Liver (tissue), 9 donors: ENCODE measurements around the gene PLA2G2F. TPM values are rescaled to one million over a fixed set of nuclear protein-coding genes. Genes with fewer than 3 reads are reported as not detected.

Experiments used
- DNase-seq: peaks from one replicate; pipeline ENCODE4 v3.0.0-alpha.2; 2017; ENCODE audit warnings: low spot score
- H3K27ac ChIP-seq, 2 donors: one replicate each; pipeline ENCODE4 v1.7.0; 2013; ENCODE audit warnings: inconsistent platforms in 2 of 2, low read length in 2 of 2, control low read depth in 1 of 2, low read depth in 1 of 2, mild to moderate bottlenecking in 1 of 2
- H3K27me3 ChIP-seq, 4 donors: one replicate each; pipeline versions ENCODE4 v1.6.1 to v1.7.0; 2013; ENCODE audit warnings: low read length in 3 of 4, inconsistent platforms in 1 of 4, mild to moderate bottlenecking in 1 of 4, moderate library complexity in 1 of 4; ENCODE audit not compliant: control insufficient read depth in 4 of 4, insufficient read depth in 4 of 4
- H3K36me3 ChIP-seq, 4 donors: one replicate each; pipeline versions ENCODE4 v1.6.1 to v1.7.0; 2013; ENCODE audit warnings: low read length in 3 of 4, mild to moderate bottlenecking in 3 of 4, low read depth in 1 of 4, moderate library complexity in 1 of 4; ENCODE audit not compliant: control insufficient read depth in 4 of 4, insufficient read depth in 3 of 4
- H3K4me1 ChIP-seq, 4 donors: one replicate each; pipeline versions ENCODE4 v1.6.1 to v1.7.0; 2013; ENCODE audit warnings: low read length in 3 of 4, mild to moderate bottlenecking in 3 of 4, moderate library complexity in 1 of 4; ENCODE audit not compliant: control insufficient read depth in 4 of 4, insufficient read depth in 4 of 4
- H3K4me3 ChIP-seq, 3 donors: one replicate each; pipeline versions ENCODE4 v1.6.1 to v1.7.0; 2013; ENCODE audit warnings: low read length in 3 of 3, control low read depth in 1 of 3, low read depth in 1 of 3, mild to moderate bottlenecking in 1 of 3
- H3K9ac ChIP-seq, 2 donors: one replicate each; pipeline ENCODE4 v1.7.0; 2013; ENCODE audit warnings: low read length in 2 of 2, mild to moderate bottlenecking in 2 of 2, moderate library complexity in 2 of 2, control low read depth in 1 of 2, low read depth in 1 of 2
- H3K9me3 ChIP-seq, 4 donors: one replicate each; pipeline versions ENCODE4 v1.6.1 to v1.7.0; 2013; ENCODE audit warnings: low read length in 3 of 4; ENCODE audit not compliant: control insufficient read depth in 4 of 4
- ATF3 ChIP-seq: IDR thresholded peaks from 2 replicates; pipeline ENCODE4 v1.6.1; 2016; ENCODE audit warnings: antibody characterized with exemption
- FOXA1 ChIP-seq: IDR thresholded peaks from 2 replicates; pipeline ENCODE4 v1.6.1; 2016; ENCODE audit warnings: antibody characterized with exemption
- GABPA ChIP-seq, 2 donors: IDR thresholded peaks in 1 of 2; conservative IDR thresholded peaks in 1 of 2; 2 replicates each; pipeline ENCODE4 v1.6.1; 2016; ENCODE audit warnings: antibody characterized with exemption in 2 of 2, mild to moderate bottlenecking in 1 of 2, moderate library complexity in 1 of 2
- HNF4A ChIP-seq, 2 donors: conservative IDR thresholded peaks; 2 replicates each; pipeline ENCODE4 v1.6.1; 2016; ENCODE audit warnings: antibody characterized with exemption in 2 of 2, mild to moderate bottlenecking in 2 of 2
- HNF4G ChIP-seq: IDR thresholded peaks from 2 replicates; pipeline ENCODE4 v1.6.1; 2016; ENCODE audit warnings: antibody characterized with exemption
- JUND ChIP-seq, 2 donors: IDR thresholded peaks; 2 replicates each; pipeline ENCODE4 v1.6.1; 2016; ENCODE audit warnings: antibody characterized with exemption in 2 of 2
- MAX ChIP-seq: IDR thresholded peaks from 2 replicates; pipeline ENCODE4 v1.6.1; 2016; ENCODE audit warnings: antibody characterized with exemption
- NR2F2 ChIP-seq: IDR thresholded peaks from 2 replicates; pipeline ENCODE4 v1.6.1; 2016; ENCODE audit warnings: antibody characterized with exemption
- RAD21 ChIP-seq, 2 donors: IDR thresholded peaks; 2 replicates each; pipeline ENCODE4 v1.6.1; 2016; ENCODE audit warnings: antibody characterized with exemption in 2 of 2, mild to moderate bottlenecking in 2 of 2
- REST ChIP-seq: IDR thresholded peaks from 2 replicates; pipeline ENCODE4 v1.6.1; 2016; ENCODE audit warnings: antibody characterized with exemption, mild to moderate bottlenecking
- SP1 ChIP-seq: IDR thresholded peaks from 2 replicates; pipeline ENCODE4 v1.6.1; 2018; ENCODE audit warnings: antibody characterized with exemption, mild to moderate bottlenecking
- TAF1 ChIP-seq: conservative IDR thresholded peaks from 2 replicates; pipeline ENCODE4 v1.6.1; 2016; ENCODE audit warnings: antibody characterized with exemption, mild to moderate bottlenecking
- YY1 ChIP-seq: IDR thresholded peaks from 2 replicates; pipeline ENCODE4 v1.6.1; 2016; ENCODE audit warnings: antibody characterized with exemption, mild to moderate bottlenecking
- ZBTB33 ChIP-seq: IDR thresholded peaks from 2 replicates; pipeline ENCODE4 v1.6.1; 2016; ENCODE audit warnings: antibody characterized with exemption
- WGBS: extraction: QIAGEN DNeasy Blood & Tissue Kit; methylation state at CpG from one replicate; pipeline ENCODE4 v1.1.7; 2013; 5-methylcytosine and 5-hydroxymethylcytosine counted together
- polyA plus RNA-seq, 2 donors: library from polyadenylated mRNA; stranded (reverse) in 1 of 2; unstranded in 1 of 2; fragments of 200-250 nt in 1 of 2; fragments of >200 nt in 1 of 2; fragmentation: Nextera tagmentation in 1 of 2; extraction: Ambion mirVana in 1 of 2; gene quantifications; one replicate each; pipeline versions ENCODE4 v1.2.1 to v1.2.3, GENCODE V29; 2013 to 2015
- total RNA-seq, 2 donors: library from RNA; depleted of rRNA; stranded (reverse); fragments of >200 nt; gene quantifications; one replicate each; pipeline ENCODE4 v1.2.3, GENCODE V29; 2014
- donor health status: healthy.
- donor health status: healthy.
- donor health status: healthy.
- donor health status: healthy.
- donor health status: healthy.

PLA2G2F gene
- total and polyA plus RNA-seq, 4 donors: under 0.01 TPM; not detected in 3

- TF ChIP-seq REST (no peak), ATF3 (no peak), GABPA (IDR thresholded peaks at IDR 0.05 in 1 of 2, conservative IDR thresholded peaks at IDR 0.05 in 1 of 2) (no peak)
These were observed 777 bp upstream of the PLA2G2F start (continued) for GRCh38 chr1:20138346-20138745.

- 90% methylated on average over 13 of the region's 13 CpGs for WGBS
- Histone ChIP-seq H3K4me1 (no peaks in the 10 kb centered on the region), H3K4me3 (no peak overlapping the region), H3K27me3 (no peaks in the 10 kb centered on the region), H3K9ac (no peak overlapping the region), H3K36me3 (no peaks in the 10 kb centered on the region), H3K27ac (no peak overlapping the region), H3K9me3 (no peaks in the 10 kb centered on the region)
- no peak for TF ChIP-seq ATF3
- TF ChIP-seq HNF4G: no peak
- TF ChIP-seq NR2F2: no peak
- no peak for TF ChIP-seq FOXA1
- DNase-seq: no peak
These were observed 871 bp downstream of the PLA2G2F start for GRCh38 chr1:20139776-20140612.

- TF ChIP-seq TAF1 (no peak), ATF3 (no peak), RAD21 (IDR thresholded peaks at IDR 0.05) (no peak), YY1 (no peak), MAX (no peak), SP1 (no peak), NR2F2 (no peak), JUND (IDR thresholded peaks at IDR 0.05) (no peak), FOXA1 (no peak), HNF4A (conservative IDR thresholded peaks at IDR 0.05) (no peak), REST (no peak), ZBTB33 (no peak)
- H3K9ac ChIP-seq: no peak overlapping the region
- no peaks in the 10 kb centered on the region for H3K9me3 ChIP-seq
- DNase-seq: no peak
- no peaks in the 10 kb centered on the region for H3K36me3 ChIP-seq
- H3K4me3 ChIP-seq: no peak overlapping the region
- H3K27me3 ChIP-seq: no peaks in the 10 kb centered on the region
- no peak overlapping the region for H3K27ac ChIP-seq
- no peaks in the 10 kb centered on the region for H3K4me1 ChIP-seq
- 90% methylated on average over 9 of the region's 9 CpGs for WGBS
These were observed 1.9 kb downstream of the PLA2G2F start for GRCh38 chr1:20141001-20141400.
